GM12874 (cell line): Measurements from ENCODE around the gene SLC39A11.

ENCODE experiments used
- CTCF ChIP-seq: IDR thresholded peaks from 2 replicates; pipeline ENCODE4 v1.5.1; 2011; ENCODE audit warnings: low read depth, mild to moderate bottlenecking, control low read depth, low read length, moderate library complexity; ENCODE audit not compliant: insufficient read depth

SLC39A11 gene

GRCh38 chr17:72682605-72683004 is 409.9 kb downstream of the SLC39A11 start:
- TF ChIP-seq CTCF = no peak

- TF ChIP-seq CTCF = no peak
Observed at GRCh38 chr17:72681844-72682243, 410.6 kb downstream of the SLC39A11 start.

GRCh38 chr17:72677714-72678390 is 414.6 kb downstream of the SLC39A11 start:
- no peak for TF ChIP-seq CTCF

- TF ChIP-seq CTCF = no peak
Observed at GRCh38 chr17:72677108-72677507, 415.4 kb downstream of the SLC39A11 start.

- no peak for TF ChIP-seq CTCF
Observed at GRCh38 chr17:72672729-72673128, 419.8 kb downstream of the SLC39A11 start.

GRCh38 chr17:72671016-72671415 is 421.5 kb downstream of the SLC39A11 start:
- TF ChIP-seq CTCF = no peak

GRCh38 chr17:72667096-72668063 is 425.1 kb downstream of the SLC39A11 start:
- TF ChIP-seq CTCF = no peak
